Activated CD8-positive, alpha-beta T cell treated with anti-CD3 and anti-CD28 coated beads for 36 hours (primary cell): ENCODE data around the gene SP6. TPM values are rescaled to one million over a fixed set of nuclear protein-coding genes. Genes with fewer than 3 reads are reported as not detected.

Experiments
- ATAC-seq: fragments of 200-7000 bp; cut with Tn5 transposase; one replicate; pipeline ENCODE4 v1.10.0; 2021; ENCODE audit warnings: mild to moderate bottlenecking, moderate library complexity
- CTCF ChIA-PET: fragments of 350-600 bp; sonication (Branson Sonifier 250); formaldehyde crosslinking; loops from one replicate; lab custom pipeline; 2021; ENCODE audit warnings: antibody characterized with exemption; lab: Charles Lee
- POLR2A ChIA-PET: fragments of 350-600 bp; sonication (Branson Sonifier 250); formaldehyde crosslinking; loops from one replicate; lab custom pipeline; 2021; ENCODE audit warnings: antibody characterized with exemption; lab: Charles Lee
- DNase-seq: peaks from one replicate; pipeline ENCODE4 v3.0.0-alpha.2; 2020
- H3K27ac Mint-ChIP-seq: one replicate; pipeline ENCODE4 v1.8.0; 2021; ENCODE audit warnings: mild to moderate bottlenecking, mixed read lengths
- H3K27me3 Mint-ChIP-seq: one replicate; pipeline ENCODE4 v1.8.0; 2021; ENCODE audit warnings: mixed read lengths
- H3K36me3 Mint-ChIP-seq: one replicate; pipeline ENCODE4 v1.8.0; 2021; ENCODE audit warnings: low read depth, mixed read lengths
- H3K4me1 Mint-ChIP-seq: one replicate; pipeline ENCODE4 v1.8.0; 2021; ENCODE audit warnings: low read depth, mixed read lengths
- H3K4me3 Mint-ChIP-seq: one replicate; pipeline ENCODE4 v1.8.0; 2021; ENCODE audit warnings: mild to moderate bottlenecking, moderate library complexity, mixed read lengths
- H3K9me3 Mint-ChIP-seq: one replicate; pipeline ENCODE4 v1.8.0; 2021; ENCODE audit warnings: mixed read lengths
- CTCF ChIP-seq: fragments of 200-600 bp; IDR thresholded peaks from one replicate; pipeline ENCODE4 v1.8.0; 2022; ENCODE audit warnings: antibody characterized with exemption, mild to moderate bottlenecking
- intact Hi-C: fragments of 100-400 bp; cut with micrococcal nuclease; formaldehyde crosslinking; loops from one replicate; pipeline ENCODE4 v1.10.0; 2022
- total RNA-seq, 2 experiments: library from RNA; stranded (reverse); gene quantifications; one replicate each; pipeline ENCODE4 v1.2.3, GENCODE V29; 2021

Gene SP6
- total RNA-seq, 2 experiments from 2014 or later, result 0.13 to 0.18 TPM

GRCh38 chr17:47838636-47839035 lies 12.3 kb downstream of the SP6 start:
- no peaks in the 10 kb centered on the region for H3K9me3 Mint-ChIP-seq
- intact Hi-C loops, result no loop called here
- TF ChIP-seq CTCF, result no peak
- H3K4me1 Mint-ChIP-seq, result peaks cover 46% of the 10 kb centered on the region
- POLR2A ChIA-PET, result interaction anchor here (1.3 to 2.3 kb wide), 2 partner anchors 46 to 57 kb away, joined by 5 to 7 read pairs; no protein-coding TSS in a partner anchor
- no peak overlapping the region for H3K27ac Mint-ChIP-seq
- peaks cover under 1% of the 10 kb centered on the region for H3K27me3 Mint-ChIP-seq
- CTCF ChIA-PET, result interaction anchor here (20.8 kb wide), 1 partner anchor 48 kb away, joined by 586 read pairs; the partner anchor contains the start of gene SP2
- DNase-seq, result no peak
- H3K4me3 Mint-ChIP-seq, result no peak overlapping the region
- H3K36me3 Mint-ChIP-seq, result no peaks in the 10 kb centered on the region
- no peak for ATAC-seq

- peaks cover 42% of the 10 kb centered on the region for H3K4me1 Mint-ChIP-seq
- CTCF ChIA-PET, result interaction anchor here (1.0 to 20.8 kb wide), 2 partner anchors 49 to 112 kb away, joined by 4 to 586 read pairs; partner anchors contain the start of gene SP2
- H3K9me3 Mint-ChIP-seq, result no peaks in the 10 kb centered on the region
- POLR2A ChIA-PET, result interaction anchor here (0.7 to 1.7 kb wide), 4 partner anchors 9 to 58 kb away, joined by 3 to 4 read pairs (median 3); no protein-coding TSS in a partner anchor
- no peaks in the 10 kb centered on the region for H3K27me3 Mint-ChIP-seq
- intact Hi-C loops, result no loop called here
- TF ChIP-seq CTCF, result no peak
- H3K27ac Mint-ChIP-seq, result no peak overlapping the region
- DNase-seq (no peak), ATAC-seq (no peak)
- no peaks in the 10 kb centered on the region for H3K36me3 Mint-ChIP-seq
- H3K4me3 Mint-ChIP-seq, result no peak overlapping the region
Observed at GRCh38 chr17:47837401-47838039, 13.4 kb downstream of the SP6 start.

DNA sequence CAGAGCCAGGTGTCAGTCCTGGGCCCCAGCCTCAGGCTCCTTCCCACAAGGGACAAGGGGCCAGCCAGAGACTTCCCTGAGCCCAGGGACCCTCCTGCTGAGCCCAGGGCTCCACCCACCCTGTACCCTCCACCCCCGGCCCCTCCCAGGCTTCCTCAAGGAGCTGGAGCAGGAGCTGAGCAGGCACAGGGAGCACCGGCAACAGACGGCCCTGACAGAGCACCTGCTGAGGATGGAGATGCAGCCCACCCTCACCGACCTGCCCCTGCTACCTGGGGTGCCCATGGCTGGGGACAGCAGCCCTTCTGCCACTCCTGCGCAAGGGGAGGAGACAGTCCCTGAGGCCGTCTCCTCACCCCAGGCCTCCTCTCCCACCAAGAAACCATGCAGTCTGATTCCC lies 14.4 kb downstream of the SP6 start:
- Mint-ChIP-seq H3K36me3 (no peaks in the 10 kb centered on the region), H3K4me1 (peaks cover 41% of the 10 kb centered on the region), H3K27me3 (no peaks in the 10 kb centered on the region), H3K9me3 (no peaks in the 10 kb centered on the region), H3K27ac (no peak overlapping the region), H3K4me3 (no peak overlapping the region)
- CTCF ChIA-PET, result interaction anchor here (20.8 kb wide), 1 partner anchor 50 kb away, joined by 586 read pairs; the partner anchor contains the start of gene SP2
- TF ChIP-seq CTCF, result no peak
- intact Hi-C loops, result no loop called here
- POLR2A ChIA-PET, result interaction anchor here (1.2 to 2.1 kb wide), 4 partner anchors 10 to 59 kb away, joined by 3 to 5 read pairs (median 4); partner anchors contain the start of gene SP2
- no peak for ATAC-seq
- no peak for DNase-seq

DNA sequence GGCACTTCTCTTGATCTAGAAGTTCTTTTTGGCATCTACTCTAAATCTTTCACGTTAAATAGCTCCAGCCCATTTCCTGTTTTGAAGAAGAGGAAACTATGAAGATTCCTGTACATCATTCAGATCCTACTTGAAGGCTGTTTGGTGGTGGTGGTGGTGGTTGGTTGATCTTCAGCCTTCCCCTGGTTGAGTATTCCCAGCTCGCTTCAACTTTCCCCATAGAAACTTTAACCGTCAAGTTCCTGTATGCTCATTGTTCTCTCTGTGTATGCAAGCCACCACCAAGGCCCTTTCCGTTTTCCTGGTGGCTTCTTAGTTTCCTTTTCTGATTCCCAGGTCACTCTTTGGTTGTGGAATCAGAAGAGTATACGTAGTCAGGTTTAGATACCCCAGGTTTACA lies 16.2 kb downstream of the SP6 start:
- Mint-ChIP-seq H3K4me1 (peaks cover 36% of the 10 kb centered on the region), H3K9me3 (no peaks in the 10 kb centered on the region), H3K27ac (no peak overlapping the region), H3K27me3 (no peaks in the 10 kb centered on the region), H3K36me3 (peaks cover 3% of the 10 kb centered on the region), H3K4me3 (no peak overlapping the region)
- intact Hi-C loops, result no loop called here
- POLR2A ChIA-PET, result interaction anchor here (1.5 to 1.6 kb wide), 3 partner anchors 16 to 114 kb away, joined by 3 to 4 read pairs (median 4); partner anchors contain the start of gene SP6
- DNase-seq (no peak), ATAC-seq (no peak)
- TF ChIP-seq CTCF, result no peak
- CTCF ChIA-PET, result interaction anchor here (1.1 to 20.8 kb wide), 5 partner anchors 8 to 136 kb away, joined by 3 to 586 read pairs (median 4); partner anchors contain the start of genes CDK5RAP3 and SP2

GRCh38 chr17:47831934-47832327 lies 19.0 kb downstream of the SP6 start:
- H3K27me3 Mint-ChIP-seq, result no peaks in the 10 kb centered on the region
- intact Hi-C loops, result no loop called here
- ATAC-seq, result no peak
- no peak for DNase-seq
- H3K4me3 Mint-ChIP-seq, result peak overlapping the region; percentile 91
- H3K36me3 Mint-ChIP-seq, result peaks cover 10% of the 10 kb centered on the region
- ChIA-PET CTCF (interaction anchor here (0.6 to 3.7 kb wide), 10 partner anchors 9 to 139 kb away, joined by 3 to 25 read pairs (median 4); partner anchors contain the start of genes CDK5RAP3 and SCRN2), POLR2A (interaction anchor here (0.6 to 1.7 kb wide), 6 partner anchors 10 to 168 kb away, joined by 3 to 9 read pairs (median 5); partner anchors contain the start of gene OSBPL7)
- TF ChIP-seq CTCF, result no peak
- peak overlapping the region; percentile 94 for H3K27ac Mint-ChIP-seq
- H3K4me1 Mint-ChIP-seq, result peaks cover 44% of the 10 kb centered on the region
- H3K9me3 Mint-ChIP-seq, result no peaks in the 10 kb centered on the region
